K562 (cell line): ENCODE data around the gene ARHGAP15.

Experiments used
- CTCF ChIP-seq, 3 experiments: IDR thresholded peaks in 2 of 3; conservative IDR thresholded peaks in 1 of 3; 2 replicates each; pipeline ENCODE4 v1.5.1; 2011 to 2012; ENCODE audit warnings: low read length in 3 of 3, mild to moderate bottlenecking in 3 of 3, control low read depth in 2 of 3, improper control_type of control experiment in 1 of 3, inconsistent platforms in 1 of 3, low read depth in 1 of 3, mixed read lengths in 1 of 3, moderate library complexity in 1 of 3; ENCODE audit not compliant: insufficient read depth in 2 of 3
- ESRRA ChIP-seq: fragments of 450-650 bp; IDR thresholded peaks from 2 replicates; pipeline ENCODE4 v1.6.1; 2014; ENCODE audit warnings: low read depth, mild to moderate bottlenecking, moderate library complexity, borderline replicate concordance
- MAX ChIP-seq: sonication (generic); formaldehyde crosslinking; IDR thresholded peaks from 2 replicates; pipeline ENCODE4 v1.9.0; 2022; ENCODE audit warnings: mild to moderate bottlenecking, missing genetic modification reagents

- TF ChIP-seq CTCF (IDR thresholded peaks at IDR 0.05 in 2 of 3, conservative IDR thresholded peaks at IDR 0.05 in 1 of 3; ENCODE audit: insufficient read depth in 2 of 3, low read depth in 1 of 3, low read length in 3 of 3) (no peak), MAX (CRISPR knock-in tag) (no peak), ESRRA (no peak)
Measured at GRCh38 chr2:143802242-143802641, 673.0 kb downstream of the ARHGAP15 start.
